Common myeloid progenitor, CD34-positive (primary cell): Measurements from ENCODE around the gene SLAMF7.
"Not testable (repeated sequence)": the region's sequence is repeated elsewhere in the genome, so short reads cannot be mapped to it uniquely, and the experiment has no call there.

Experiments used
- CTCF ChIA-PET: fragments of 350-600 bp; sonication (Branson Sonifier 250); formaldehyde crosslinking; loops from one replicate; lab custom pipeline; 2021; ENCODE audit warnings: antibody characterized with exemption; lab: Charles Lee
- POLR2A ChIA-PET: fragments of 350-600 bp; sonication (Branson Sonifier 250); formaldehyde crosslinking; loops from one replicate; lab custom pipeline; 2021; ENCODE audit warnings: antibody characterized with exemption; lab: Charles Lee
- DNase-seq, 3 donors: peaks; one replicate each; pipeline versions ENCODE4 v3.0.0 to v3.0.0-alpha.2; 2013
- H3K27ac ChIP-seq, 2 experiments: 1 replicate in 1 of 2; 2 replicates in 1 of 2; pipeline ENCODE4 v1.7.0; 2013; ENCODE audit warnings: inconsistent platforms in 2 of 2, low read length in 2 of 2, mild to moderate bottlenecking in 2 of 2, low read depth in 1 of 2, moderate library complexity in 1 of 2; ENCODE audit not compliant: severe bottlenecking in 2 of 2, insufficient read depth in 1 of 2, poor library complexity in 1 of 2
- H3K27me3 ChIP-seq, 5 experiments: replicated peaks in 2 of 5; 1 replicate in 3 of 5; 2 replicates in 2 of 5; pipeline versions ENCODE4 v1.6.1 to v1.7.0; 2013; ENCODE audit warnings: low read length in 4 of 5, mild to moderate bottlenecking in 2 of 5, moderate library complexity in 2 of 5, inconsistent platforms in 1 of 5; ENCODE audit not compliant: insufficient read depth in 5 of 5, control insufficient read depth in 4 of 5
- H3K36me3 ChIP-seq, 4 experiments: 1 replicate in 2 of 4; 2 replicates in 2 of 4; pipeline versions ENCODE4 v1.6.1 to v1.7.0; 2013; ENCODE audit warnings: low read length in 3 of 4, control low read depth in 1 of 4, mild to moderate bottlenecking in 1 of 4; ENCODE audit not compliant: control insufficient read depth in 4 of 4, insufficient read depth in 4 of 4
- H3K4me1 ChIP-seq, 4 experiments: 1 replicate in 3 of 4; 2 replicates in 1 of 4; pipeline versions ENCODE4 v1.6.1 to v1.7.1; 2013; ENCODE audit warnings: low read length in 3 of 4, mild to moderate bottlenecking in 3 of 4, control low read depth in 1 of 4, inconsistent platforms in 1 of 4, moderate library complexity in 1 of 4; ENCODE audit not compliant: control insufficient read depth in 4 of 4, insufficient read depth in 4 of 4; ENCODE audit errors: control extremely low read depth in 1 of 4
- H3K4me3 ChIP-seq, 7 experiments: 1 replicate in 4 of 7; 2 replicates in 3 of 7; pipeline versions ENCODE4 v1.5.1 to v1.7.0; 2013; ENCODE audit warnings: mild to moderate bottlenecking in 7 of 7, low read length in 6 of 7, moderate library complexity in 6 of 7, inconsistent platforms in 2 of 7, low read depth in 2 of 7, control low read depth in 1 of 7; ENCODE audit not compliant: insufficient read depth in 4 of 7, control insufficient read depth in 1 of 7; ENCODE audit errors: extremely low read depth in 1 of 7
- H3K9me3 ChIP-seq, 5 experiments: 1 replicate in 4 of 5; 2 replicates in 1 of 5; pipeline versions ENCODE4 v1.6.1 to v1.7.1; 2013; ENCODE audit warnings: low read length in 4 of 5, mild to moderate bottlenecking in 2 of 5, inconsistent platforms in 1 of 5, low read depth in 1 of 5, moderate library complexity in 1 of 5; ENCODE audit not compliant: control insufficient read depth in 4 of 5, insufficient read depth in 2 of 5; ENCODE audit errors: control extremely low read depth in 1 of 5
- WGBS: methylation state at CpG from one replicate; pipeline ENCODE4 v1.1.5; 2013; ENCODE audit not compliant: insufficient coverage; 5-methylcytosine and 5-hydroxymethylcytosine counted together

The SLAMF7 gene

DNA sequence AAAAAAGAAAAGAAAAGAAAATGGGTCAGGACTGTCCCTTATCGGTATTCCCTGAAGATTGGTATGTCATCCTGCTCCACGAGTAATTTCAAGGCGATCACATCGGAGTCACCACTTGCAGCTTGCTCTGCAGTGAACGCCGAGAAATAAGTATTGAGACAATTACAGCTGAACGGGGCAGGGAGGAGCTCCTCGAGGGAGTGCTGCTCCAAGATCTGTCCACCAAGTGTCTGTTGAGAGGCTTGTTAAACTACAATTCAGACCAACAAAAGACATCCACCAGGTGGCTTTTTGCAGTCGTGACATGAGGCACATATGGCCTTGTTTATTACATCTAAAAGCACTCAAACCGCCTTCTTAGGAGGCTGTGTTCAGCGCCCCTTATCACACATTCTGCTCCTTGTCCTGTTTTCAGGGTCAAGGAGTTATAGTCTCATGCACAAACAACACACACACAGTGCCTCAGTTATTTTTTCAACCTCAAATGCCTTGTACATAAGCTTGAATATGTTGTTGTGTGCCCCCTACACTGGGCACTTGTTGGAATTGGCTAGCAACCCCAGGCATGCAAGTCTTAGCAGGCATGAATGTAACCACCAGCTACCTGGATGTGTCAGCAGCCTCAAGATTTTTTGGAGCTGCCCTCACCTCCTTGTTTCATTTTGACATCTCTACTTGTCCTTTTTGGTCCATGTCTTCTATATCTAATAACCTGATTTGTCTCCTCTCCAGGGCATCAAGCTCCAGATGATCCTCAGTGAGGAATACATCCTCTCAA is 14.4 kb upstream of the SLAMF7 start:
- ChIA-PET POLR2A (no interaction called here), CTCF (interaction anchor here (0.8 to 4.9 kb wide), 24 partner anchors 9 to 470 kb away, joined by 3 to 50 read pairs (median 4); partner anchors contain the start of genes ITLN2 and SLAMF7)
- H3K36me3 ChIP-seq: no peaks in the 10 kb centered on the region
- peaks cover 8 to 51% (median 20%) of the 10 kb centered on the region in 4 experiments for H3K4me1 ChIP-seq
- H3K4me3 ChIP-seq: no peak overlapping the region
- peak in 1 of 3 donors; percentile 18 for DNase-seq
- no peaks in the 10 kb centered on the region for H3K27me3 ChIP-seq
- WGBS: 92% methylated on average over 9 of the region's 11 CpGs
- no peak overlapping the region for H3K27ac ChIP-seq
- H3K9me3 ChIP-seq: no peaks in the 10 kb centered on the region

DNA sequence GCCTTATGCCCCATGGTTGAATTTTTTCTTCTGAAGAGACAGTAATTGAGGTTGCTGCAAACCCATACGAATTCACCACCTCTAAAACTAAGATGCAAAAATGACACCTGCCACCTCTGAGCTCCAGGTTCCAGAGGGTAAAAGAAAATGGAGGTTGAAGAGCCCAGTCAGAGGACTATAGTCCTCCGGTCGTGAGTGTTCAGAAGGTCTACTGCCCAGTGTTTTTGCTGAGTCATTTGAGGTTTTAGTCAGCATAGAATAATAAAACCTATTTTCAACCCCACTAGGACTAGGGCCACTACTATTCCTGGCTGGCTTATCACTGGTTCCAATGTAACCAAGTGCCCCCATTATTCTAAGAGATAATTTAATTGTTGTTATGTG is 12.9 kb upstream of the SLAMF7 start:
- ChIA-PET POLR2A (no interaction called here), CTCF (interaction anchor here (0.7 to 4.9 kb wide), 20 partner anchors 10 to 264 kb away, joined by 3 to 50 read pairs (median 3); partner anchors contain the start of genes ITLN2 and SLAMF7)
- no peaks in the 10 kb centered on the region for H3K36me3 ChIP-seq
- H3K27me3 ChIP-seq: no peaks in the 10 kb centered on the region
- peak in 1 of 3 donors; percentile 17 for DNase-seq
- no peaks in the 10 kb centered on the region for H3K9me3 ChIP-seq
- WGBS: no CpG with 5 or more reads among the region's 3 CpGs
- no peak overlapping the region for H3K4me3 ChIP-seq
- H3K4me1 ChIP-seq: peaks cover 7 to 41% (median 16%) of the 10 kb centered on the region in 4 experiments
- no peak overlapping the region for H3K27ac ChIP-seq

DNA sequence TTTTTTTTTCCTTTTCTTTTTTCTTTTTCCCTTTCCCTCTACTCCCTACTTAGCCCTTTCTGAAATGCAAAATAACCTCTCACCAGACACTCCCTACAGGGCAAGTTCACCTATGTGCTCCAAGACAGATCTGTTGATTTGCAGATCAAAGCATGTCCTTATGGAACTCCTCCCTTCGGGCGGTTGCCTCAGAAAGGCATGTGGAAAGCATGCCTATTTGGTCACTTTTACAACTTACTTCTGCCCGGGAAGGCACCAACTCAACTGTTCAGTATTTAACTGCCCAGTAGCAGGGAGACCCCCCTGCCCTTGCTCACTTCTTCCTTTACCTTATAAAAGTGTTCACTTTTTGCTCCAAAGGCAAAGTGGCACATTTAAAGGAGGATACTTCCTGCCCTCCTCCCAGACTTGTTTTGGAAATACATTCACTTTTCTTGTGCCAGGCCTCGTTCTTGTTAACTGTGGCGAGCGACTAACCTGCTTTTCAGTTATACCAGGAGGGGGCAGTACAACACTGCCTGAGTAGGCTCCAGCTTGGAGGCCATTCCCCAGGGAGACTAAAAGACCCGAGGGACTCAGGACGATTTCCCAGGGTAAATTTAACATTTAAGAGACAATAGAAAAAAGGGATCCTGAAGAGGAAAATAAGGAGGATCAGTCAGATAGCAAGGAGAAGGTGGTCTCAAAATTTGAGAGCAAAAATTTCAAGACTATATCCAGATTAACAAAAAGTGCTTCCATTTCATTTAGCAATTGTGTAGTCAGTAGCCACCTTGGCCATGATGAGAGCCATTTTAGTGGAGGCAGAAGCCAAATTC is 12.3 kb upstream of the SLAMF7 start:
- peak overlapping the region in 1 of 7 experiments; percentile 4 for H3K4me3 ChIP-seq
- ChIA-PET CTCF (interaction anchor here (0.5 to 4.4 kb wide), 28 partner anchors 11 to 247 kb away, joined by 3 to 34 read pairs (median 4); partner anchors contain the start of genes ITLN2 and SLAMF7), POLR2A (interaction anchor here (0.7 to 0.8 kb wide), 2 partner anchors 105 to 1525 kb away, joined by 3 to 4 read pairs; no protein-coding TSS in a partner anchor)
- 29% methylated on average over 6 of the region's 8 CpGs for WGBS
- H3K27me3 ChIP-seq: no peaks in the 10 kb centered on the region
- H3K4me1 ChIP-seq: peaks cover 7 to 41% (median 16%) of the 10 kb centered on the region in 4 experiments
- DNase-seq: peak; percentile 74 to 83 (median 81)
- H3K36me3 ChIP-seq: no peaks in the 10 kb centered on the region
- H3K27ac ChIP-seq: no peak overlapping the region
- H3K9me3 ChIP-seq: no peaks in the 10 kb centered on the region

DNA sequence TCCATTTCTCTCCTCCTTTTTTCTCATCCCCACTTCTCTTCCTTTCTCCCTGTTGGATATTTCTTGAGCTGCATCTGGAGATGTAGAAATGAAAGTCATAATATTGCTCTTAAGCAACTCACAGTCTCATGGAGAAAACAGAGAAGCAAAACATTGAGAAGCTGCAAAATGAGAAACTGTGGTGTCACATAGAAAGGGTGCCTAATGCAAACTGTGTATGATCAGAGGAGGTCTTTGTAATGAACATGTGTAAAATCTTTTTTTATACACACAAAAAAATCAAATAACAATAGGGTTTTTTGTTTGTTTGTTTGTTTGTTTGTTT is 11.8 kb upstream of the SLAMF7 start:
- no peaks in the 10 kb centered on the region for H3K36me3 ChIP-seq
- POLR2A ChIA-PET: interaction anchor here (0.7 to 0.8 kb wide), 2 partner anchors 104 to 1526 kb away, joined by 3 to 4 read pairs; no protein-coding TSS in a partner anchor
- H3K27ac ChIP-seq: no peak overlapping the region
- no peaks in the 10 kb centered on the region for H3K9me3 ChIP-seq
- DNase-seq: no peak
- H3K27me3 ChIP-seq: no peaks in the 10 kb centered on the region
- peaks cover 6 to 38% (median 15%) of the 10 kb centered on the region in 4 experiments for H3K4me1 ChIP-seq
- H3K4me3 ChIP-seq: peak overlapping the region in 1 of 7 experiments; percentile 4
- CTCF ChIA-PET: interaction anchor here (0.5 to 3.2 kb wide), 22 partner anchors 11 to 247 kb away, joined by 3 to 12 read pairs (median 4); partner anchors contain the start of gene ITLN2

DNA sequence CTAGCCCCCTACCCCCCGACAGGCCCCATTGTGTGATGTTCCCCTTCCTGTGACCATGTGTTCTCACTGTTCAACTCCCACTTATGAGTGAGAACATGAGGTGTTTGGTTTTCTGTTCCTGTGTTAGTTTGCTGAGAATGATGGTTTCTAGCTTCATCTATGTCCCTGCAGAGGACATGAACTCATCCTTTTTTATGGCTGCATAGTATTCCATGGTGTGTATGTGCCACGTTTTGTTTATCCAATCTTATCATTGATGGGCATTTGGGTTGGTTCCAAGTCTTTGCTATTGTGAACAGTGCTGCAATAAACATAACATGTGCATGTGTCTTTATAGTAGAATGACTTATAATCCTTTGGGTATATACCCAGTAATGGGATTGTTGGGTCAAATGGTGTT is 7.5 kb upstream of the SLAMF7 start:
- 100% methylated on average over 1 of the region's 2 CpGs for WGBS
- CTCF ChIA-PET: interaction anchor here (1.1 kb wide), 1 partner anchor 95 kb away, joined by 3 read pairs; no protein-coding TSS in a partner anchor

DNA sequence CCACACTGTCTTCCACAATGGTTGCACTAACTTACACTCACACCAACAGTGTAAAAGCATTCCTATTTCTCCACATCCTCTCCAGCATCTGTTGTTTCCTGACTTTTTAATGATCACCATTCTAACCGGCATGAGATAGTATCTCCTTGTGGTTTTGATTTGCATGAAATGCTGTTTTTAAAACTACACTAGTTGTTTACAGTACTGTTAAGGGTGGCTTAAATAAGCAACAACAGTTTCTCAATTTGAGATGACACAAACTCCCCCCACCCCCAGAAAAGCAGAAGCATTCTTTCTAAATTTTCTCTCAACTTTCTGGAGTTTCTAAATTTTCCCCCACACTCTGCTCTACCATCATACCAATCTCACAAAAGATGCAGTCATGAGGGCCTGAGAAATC is 7.1 kb upstream of the SLAMF7 start:
- Histone ChIP-seq H3K27me3 (no peaks in the 10 kb centered on the region), H3K9me3 (peaks cover 0 to 14% (median 0%) of the 10 kb centered on the region in 5 experiments), H3K36me3 (peaks cover 0 to 2% (median 0%) of the 10 kb centered on the region in 4 experiments), H3K27ac (no peak overlapping the region), H3K4me1 (peaks cover 0 to 4% (median 1%) of the 10 kb centered on the region in 4 experiments), H3K4me3 (no peak overlapping the region)
- no peak for DNase-seq
- ChIA-PET POLR2A (no interaction called here), CTCF (no interaction called here)
- no CpG with 5 or more reads among the region's 1 CpG for WGBS

More for the DNA sequence above, 7.5 kb upstream of the SLAMF7 start:
- H3K27me3 ChIP-seq, H3K4me1 ChIP-seq, H3K27ac ChIP-seq, H3K4me3 ChIP-seq, H3K36me3 ChIP-seq, DNase-seq, POLR2A ChIA-PET: not testable (repeated sequence)
- H3K9me3 ChIP-seq: peaks cover 0 to 10% (median 0%) of the 10 kb centered on the region in 5 experiments
